Activated CD8-positive, alpha-beta memory T cell treated with anti-CD3 and anti-CD28 coated beads, Interleukin-2, amount 10 ng/mL, durations not matched to agents 7 days and 5 days (primary cell): ENCODE data around the gene TLR5. TPM values are rescaled to one million over a fixed set of nuclear protein-coding genes. Genes with fewer than 3 reads are reported as not detected.

Source experiments
- ATAC-seq: fragments of 150-1000 bp; cut with Tn5 transposase; one replicate; pipeline ENCODE4 v1.10.0; 2021; ENCODE audit warnings: moderate library complexity
- CTCF ChIA-PET: fragments of 350-600 bp; sonication (Branson Sonifier 250); formaldehyde crosslinking; loops from one replicate; lab custom pipeline; 2021; ENCODE audit warnings: antibody characterized with exemption; lab: Charles Lee
- DNase-seq: peaks from one replicate; pipeline ENCODE4 v3.0.0-alpha.2; 2020
- H3K27ac Mint-ChIP-seq: one replicate; pipeline ENCODE4 v1.8.0; 2021; ENCODE audit warnings: mild to moderate bottlenecking, mixed read lengths
- H3K27me3 Mint-ChIP-seq: one replicate; pipeline ENCODE4 v1.8.0; 2021; ENCODE audit warnings: mixed read lengths
- H3K36me3 Mint-ChIP-seq: one replicate; pipeline ENCODE4 v1.8.0; 2021; ENCODE audit warnings: mild to moderate bottlenecking, mixed read lengths
- H3K4me1 Mint-ChIP-seq: one replicate; pipeline ENCODE4 v1.8.0; 2021; ENCODE audit warnings: mixed read lengths
- H3K4me3 Mint-ChIP-seq: one replicate; pipeline ENCODE4 v1.8.0; 2021; ENCODE audit warnings: mild to moderate bottlenecking, moderate library complexity, mixed read lengths
- H3K9me3 Mint-ChIP-seq: one replicate; pipeline ENCODE4 v1.8.0; 2022; ENCODE audit warnings: low read depth, mixed read lengths
- total RNA-seq, 2 experiments: library from RNA; stranded (reverse); gene quantifications; one replicate each; pipeline ENCODE4 v1.2.3, GENCODE V29; 2021

TLR5 gene
- total RNA-seq, 2 experiments from 2014 or later: 0.09 to 0.80 TPM

GRCh38 chr1:223088713-223089240 lies 54.3 kb downstream of the TLR5 start:
- no peak for DNase-seq
- Mint-ChIP-seq H3K9me3 (no peaks in the 10 kb centered on the region), H3K4me3 (no peak overlapping the region), H3K36me3 (no peaks in the 10 kb centered on the region), H3K27ac (no peak overlapping the region), H3K4me1 (no peaks in the 10 kb centered on the region), H3K27me3 (peaks cover 11% of the 10 kb centered on the region)
- ATAC-seq: no peak
- CTCF ChIA-PET: interaction anchor here (3.9 kb wide), 1 partner anchor 35 kb away, joined by 22 read pairs; no protein-coding TSS in a partner anchor

- Mint-ChIP-seq H3K9me3 (no peaks in the 10 kb centered on the region), H3K36me3 (no peaks in the 10 kb centered on the region), H3K27me3 (peaks cover 8% of the 10 kb centered on the region), H3K4me1 (no peaks in the 10 kb centered on the region), H3K27ac (no peak overlapping the region), H3K4me3 (no peak overlapping the region)
- DNase-seq (no peak), ATAC-seq (no peak)
- CTCF ChIA-PET: interaction anchor here (1.2 to 3.9 kb wide), 3 partner anchors 36 to 623 kb away, joined by 3 to 22 read pairs (median 4); no protein-coding TSS in a partner anchor
Measured at GRCh38 chr1:223087291-223088255, 55.5 kb downstream of the TLR5 start.

- ATAC-seq (no peak), DNase-seq (no peak)
- H3K4me3 Mint-ChIP-seq: no peak overlapping the region
- H3K9me3 Mint-ChIP-seq: no peaks in the 10 kb centered on the region
- no peak overlapping the region for H3K27ac Mint-ChIP-seq
- CTCF ChIA-PET: no interaction called here
- peaks cover 8% of the 10 kb centered on the region for H3K27me3 Mint-ChIP-seq
- no peaks in the 10 kb centered on the region for H3K4me1 Mint-ChIP-seq
- H3K36me3 Mint-ChIP-seq: no peaks in the 10 kb centered on the region
Measured at GRCh38 chr1:223084464-223084866, 58.6 kb downstream of the TLR5 start.

DNA sequence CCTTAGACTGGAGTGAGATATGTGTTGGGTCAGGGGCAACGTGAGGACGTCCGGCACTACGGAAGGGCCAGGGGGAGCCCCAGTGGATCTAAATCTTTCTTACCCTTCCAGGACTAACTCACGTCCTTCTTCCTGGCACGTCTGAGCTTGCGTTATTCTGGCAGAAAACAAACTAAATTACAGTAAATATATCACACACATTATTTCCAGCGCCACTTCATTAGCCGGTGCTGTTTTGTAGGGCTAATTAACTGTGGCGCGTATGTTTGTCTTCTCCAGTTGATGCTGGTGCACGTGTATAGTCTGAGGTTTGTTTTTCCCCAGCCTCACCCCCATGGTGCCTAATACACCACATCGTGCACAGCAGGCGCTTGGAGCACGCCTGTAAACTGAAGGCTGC lies 59.2 kb downstream of the TLR5 start:
- no peaks in the 10 kb centered on the region for H3K4me1 Mint-ChIP-seq
- H3K36me3 Mint-ChIP-seq: no peaks in the 10 kb centered on the region
- no peaks in the 10 kb centered on the region for H3K9me3 Mint-ChIP-seq
- no peak overlapping the region for H3K27ac Mint-ChIP-seq
- DNase-seq (no peak), ATAC-seq (no peak)
- H3K4me3 Mint-ChIP-seq: no peak overlapping the region
- peaks cover 6% of the 10 kb centered on the region for H3K27me3 Mint-ChIP-seq
- CTCF ChIA-PET: no interaction called here

- no peaks in the 10 kb centered on the region for H3K36me3 Mint-ChIP-seq
- CTCF ChIA-PET: interaction anchor here (1.5 kb wide), 1 partner anchor 618 kb away, joined by 6 read pairs; no protein-coding TSS in a partner anchor
- no peak overlapping the region for H3K4me3 Mint-ChIP-seq
Measured at GRCh38 chr1:223082914-223083313, 60.1 kb downstream of the TLR5 start.

GRCh38 chr1:223081181-223081994 lies 61.7 kb downstream of the TLR5 start:
- H3K27me3 Mint-ChIP-seq: no peaks in the 10 kb centered on the region
- H3K36me3 Mint-ChIP-seq: no peaks in the 10 kb centered on the region
- DNase-seq (peak; percentile 81), ATAC-seq (peak; percentile 95)
- H3K27ac Mint-ChIP-seq: no peak overlapping the region
- no peaks in the 10 kb centered on the region for H3K4me1 Mint-ChIP-seq
- H3K9me3 Mint-ChIP-seq: no peaks in the 10 kb centered on the region
- H3K4me3 Mint-ChIP-seq: peak overlapping the region; percentile 12
- CTCF ChIA-PET: interaction anchor here (0.6 to 2.0 kb wide), 16 partner anchors 9 to 626 kb away, joined by 3 to 10 read pairs (median 3); partner anchors contain the start of gene FAM177B

More at GRCh38 chr1:223082914-223083313, 60.1 kb downstream of the TLR5 start:
- DNase-seq (no peak), ATAC-seq (no peak)
- Mint-ChIP-seq H3K4me1 (no peaks in the 10 kb centered on the region), H3K27me3 (peaks cover 5% of the 10 kb centered on the region), H3K27ac (no peak overlapping the region), H3K9me3 (no peaks in the 10 kb centered on the region)

GRCh38 chr1:223079498-223079897 lies 63.5 kb downstream of the TLR5 start:
- Mint-ChIP-seq H3K27ac (no peak overlapping the region), H3K27me3 (peaks cover 7% of the 10 kb centered on the region), H3K36me3 (no peaks in the 10 kb centered on the region), H3K4me1 (no peaks in the 10 kb centered on the region), H3K4me3 (no peak overlapping the region), H3K9me3 (no peaks in the 10 kb centered on the region)
- ATAC-seq: no peak
- CTCF ChIA-PET: no interaction called here
- DNase-seq: no peak

- CTCF ChIA-PET: no interaction called here
Measured at GRCh38 chr1:223077247-223077833, 65.7 kb downstream of the TLR5 start.

DNA sequence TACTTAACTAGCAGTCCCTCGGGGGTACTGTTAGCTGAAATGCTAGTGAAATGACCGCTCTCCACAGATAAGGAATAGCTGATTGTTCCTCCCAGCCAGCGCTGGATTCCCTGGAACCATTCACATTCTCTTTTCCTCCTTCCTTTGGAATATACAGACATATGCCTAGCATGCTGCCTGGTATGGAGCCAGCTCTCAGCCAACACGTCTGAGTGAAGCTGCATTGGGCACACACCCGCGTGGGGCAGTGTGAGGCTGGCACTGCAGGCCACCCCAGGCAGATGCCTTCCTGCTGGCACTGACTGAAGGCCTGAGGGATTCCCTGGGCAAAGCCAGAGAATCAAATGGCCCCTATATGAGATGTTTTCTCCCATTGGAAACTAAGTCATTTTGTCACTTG lies 66.7 kb downstream of the TLR5 start:
- Mint-ChIP-seq H3K9me3 (no peaks in the 10 kb centered on the region), H3K4me1 (no peaks in the 10 kb centered on the region), H3K4me3 (no peak overlapping the region), H3K27ac (no peak overlapping the region), H3K36me3 (no peaks in the 10 kb centered on the region), H3K27me3 (peaks cover 15% of the 10 kb centered on the region)
- ATAC-seq (no peak), DNase-seq (no peak)
- CTCF ChIA-PET: no interaction called here

More at GRCh38 chr1:223077247-223077833, 65.7 kb downstream of the TLR5 start:
- Mint-ChIP-seq H3K9me3 (no peaks in the 10 kb centered on the region), H3K4me1 (no peaks in the 10 kb centered on the region), H3K27ac (no peak overlapping the region), H3K4me3 (no peak overlapping the region), H3K27me3 (peaks cover 14% of the 10 kb centered on the region), H3K36me3 (no peaks in the 10 kb centered on the region)
- DNase-seq: no peak
- no peak for ATAC-seq

GRCh38 chr1:223075834-223076233 lies 67.2 kb downstream of the TLR5 start:
- DNase-seq: no peak
- Mint-ChIP-seq H3K4me1 (no peaks in the 10 kb centered on the region), H3K27ac (no peak overlapping the region), H3K27me3 (peaks cover 15% of the 10 kb centered on the region), H3K9me3 (no peaks in the 10 kb centered on the region), H3K4me3 (no peak overlapping the region), H3K36me3 (no peaks in the 10 kb centered on the region)
- CTCF ChIA-PET: no interaction called here
- ATAC-seq: no peak

- no peaks in the 10 kb centered on the region for H3K9me3 Mint-ChIP-seq
- H3K36me3 Mint-ChIP-seq: no peaks in the 10 kb centered on the region
- no peaks in the 10 kb centered on the region for H3K4me1 Mint-ChIP-seq
- peaks cover 15% of the 10 kb centered on the region for H3K27me3 Mint-ChIP-seq
- CTCF ChIA-PET: no interaction called here
- DNase-seq: no peak
- H3K4me3 Mint-ChIP-seq: no peak overlapping the region
- no peak for ATAC-seq
- no peak overlapping the region for H3K27ac Mint-ChIP-seq
Measured at GRCh38 chr1:223074445-223075300, 68.4 kb downstream of the TLR5 start.
